Mucosa of rectum (tissue), 2 donors: ENCODE results near the gene ADNP.

Source experiments
- H3K27ac ChIP-seq, 2 donors: one replicate each; pipeline ENCODE4 v1.7.0; 2013; ENCODE audit warnings: inconsistent platforms in 2 of 2, low read depth in 2 of 2, low read length in 2 of 2
- H3K27me3 ChIP-seq, 2 donors: one replicate each; pipeline ENCODE4 v1.7.0; 2013; ENCODE audit warnings: low read length in 2 of 2; ENCODE audit not compliant: control insufficient read depth in 2 of 2, insufficient read depth in 2 of 2
- H3K36me3 ChIP-seq, 2 donors: one replicate each; pipeline ENCODE4 v1.7.0; 2013; ENCODE audit warnings: low read length in 2 of 2; ENCODE audit not compliant: control insufficient read depth in 2 of 2, insufficient read depth in 2 of 2
- H3K4me1 ChIP-seq, 2 donors: one replicate each; pipeline ENCODE4 v1.7.0; 2013; ENCODE audit warnings: low read length in 2 of 2, mild to moderate bottlenecking in 1 of 2; ENCODE audit not compliant: control insufficient read depth in 2 of 2, insufficient read depth in 2 of 2
- H3K4me3 ChIP-seq, 2 donors: one replicate each; pipeline ENCODE4 v1.7.0; 2013; ENCODE audit warnings: low read length in 2 of 2
- H3K9ac ChIP-seq, 2 donors: one replicate each; pipeline ENCODE4 v1.7.0; 2013; ENCODE audit warnings: low read length in 2 of 2, low read depth in 1 of 2, mild to moderate bottlenecking in 1 of 2
- H3K9me3 ChIP-seq, 2 donors: one replicate each; pipeline ENCODE4 v1.7.0; 2013; ENCODE audit warnings: low read length in 2 of 2; ENCODE audit not compliant: control insufficient read depth in 2 of 2
- donor health status: healthy.
- donor health status: Normal muscosa, but diverticular disease.

The ADNP gene

GRCh38 chr20:50874758-50875665 is 56.2 kb downstream of the ADNP start:
- Histone ChIP-seq H3K4me3 (no peak overlapping the region), H3K27ac (no peak overlapping the region), H3K9ac (no peak overlapping the region), H3K36me3 (peaks cover 0 to 2% of the 10 kb centered on the region in 2 donors), H3K27me3 (no peaks in the 10 kb centered on the region), H3K9me3 (no peaks in the 10 kb centered on the region), H3K4me1 (no peaks in the 10 kb centered on the region)

GRCh38 chr20:50874111-50874757 is 57.0 kb downstream of the ADNP start:
- no peaks in the 10 kb centered on the region for H3K27me3 ChIP-seq
- H3K9ac ChIP-seq, result no peak overlapping the region
- peaks cover 0 to 2% of the 10 kb centered on the region in 2 donors for H3K36me3 ChIP-seq
- H3K4me1 ChIP-seq, result no peaks in the 10 kb centered on the region
- H3K4me3 ChIP-seq, result no peak overlapping the region
- H3K9me3 ChIP-seq, result no peaks in the 10 kb centered on the region
- no peak overlapping the region for H3K27ac ChIP-seq

DNA sequence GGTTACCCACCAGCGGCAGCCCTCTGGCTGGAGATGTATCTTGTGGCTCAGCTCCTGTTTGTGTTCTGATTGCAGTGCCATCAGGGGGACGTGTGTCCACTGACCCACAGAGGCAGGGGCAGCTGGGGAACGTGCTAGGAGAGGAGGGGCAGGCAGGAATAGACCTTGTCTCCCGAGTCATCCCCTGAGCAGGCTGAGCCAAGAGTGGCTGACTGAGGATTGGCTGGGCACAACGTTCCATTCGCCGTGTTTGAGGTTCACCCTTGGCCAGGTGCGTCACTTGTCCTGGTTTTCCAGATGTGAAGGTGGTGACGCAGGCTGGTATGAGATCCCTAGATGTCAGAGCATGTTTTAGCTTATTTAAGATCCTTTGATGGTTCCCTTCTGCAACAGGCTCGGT is 57.7 kb downstream of the ADNP start:
- Histone ChIP-seq H3K27me3 (no peaks in the 10 kb centered on the region), H3K4me3 (no peak overlapping the region)

GRCh38 chr20:50872560-50873425 is 58.4 kb downstream of the ADNP start:
- Histone ChIP-seq H3K36me3 (peaks cover 0 to 2% of the 10 kb centered on the region in 2 donors), H3K4me3 (no peak overlapping the region), H3K27ac (no peak overlapping the region)

More for the DNA sequence above, 57.7 kb downstream of the ADNP start:
- no peak overlapping the region for H3K27ac ChIP-seq
- peaks cover 0 to 2% of the 10 kb centered on the region in 2 donors for H3K36me3 ChIP-seq
- H3K9me3 ChIP-seq, result no peaks in the 10 kb centered on the region
- H3K4me1 ChIP-seq, result no peaks in the 10 kb centered on the region
- H3K9ac ChIP-seq, result no peak overlapping the region

GRCh38 chr20:50870561-50871161 is 60.6 kb downstream of the ADNP start:
- H3K27ac ChIP-seq, result no peak overlapping the region
- no peak overlapping the region for H3K4me3 ChIP-seq
- no peaks in the 10 kb centered on the region for H3K9me3 ChIP-seq
- no peaks in the 10 kb centered on the region for H3K36me3 ChIP-seq
- no peak overlapping the region for H3K9ac ChIP-seq
- H3K4me1 ChIP-seq, result no peaks in the 10 kb centered on the region
- no peaks in the 10 kb centered on the region for H3K27me3 ChIP-seq

More at GRCh38 chr20:50872560-50873425, 58.4 kb downstream of the ADNP start:
- Histone ChIP-seq H3K9me3 (no peaks in the 10 kb centered on the region), H3K4me1 (no peaks in the 10 kb centered on the region), H3K9ac (no peak overlapping the region), H3K27me3 (no peaks in the 10 kb centered on the region)

DNA sequence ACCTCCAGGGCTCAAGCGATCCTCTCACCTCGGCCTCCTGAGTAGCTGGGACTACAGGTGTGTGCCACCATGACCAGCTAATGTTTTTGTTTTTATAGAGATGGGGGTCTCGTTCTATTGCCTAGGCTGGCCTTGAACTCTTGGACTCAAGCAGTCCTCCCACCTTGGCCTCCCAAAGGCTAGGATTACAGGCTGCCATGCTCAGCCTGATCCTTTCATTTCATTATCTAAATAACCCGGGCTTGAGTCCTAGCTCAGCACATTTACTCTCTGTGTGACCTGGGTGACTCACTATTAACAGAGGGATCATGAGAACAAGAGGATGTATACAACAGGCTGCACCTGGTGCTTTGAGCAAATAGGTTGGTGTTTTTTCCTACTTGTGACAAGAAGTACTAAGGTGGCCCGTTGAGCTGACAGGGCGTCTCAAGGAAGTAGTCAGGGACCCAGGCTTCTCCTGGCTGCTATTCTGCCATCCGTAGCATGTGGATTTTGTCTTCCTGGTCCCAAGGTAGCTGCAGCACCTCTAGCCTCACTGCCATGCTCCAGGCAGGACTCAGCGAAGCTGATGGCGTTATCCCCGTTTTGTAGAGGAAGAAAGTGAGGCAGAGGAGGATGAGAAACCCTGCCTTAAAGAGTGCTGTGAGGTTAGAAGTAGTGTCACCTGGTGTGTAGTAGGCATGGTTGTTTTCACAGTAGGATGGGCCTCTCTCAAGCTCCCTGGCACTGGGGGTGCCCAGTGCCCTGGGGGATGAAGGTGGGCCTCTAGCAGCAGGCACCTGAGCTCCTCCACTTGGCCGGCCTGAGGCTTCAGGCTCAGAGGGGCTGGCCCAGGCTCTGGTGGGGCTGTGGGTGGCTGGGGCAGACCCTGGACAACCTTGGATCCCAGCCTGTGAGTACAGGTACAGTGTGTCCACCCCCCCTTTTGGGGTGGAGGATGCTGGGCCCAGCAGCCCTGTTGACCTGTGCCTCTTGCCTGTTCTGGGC is 62.4 kb downstream of the ADNP start:
- Histone ChIP-seq H3K4me1 (no peaks in the 10 kb centered on the region), H3K4me3 (no peak overlapping the region), H3K9ac (no peak overlapping the region), H3K27ac (peak overlapping the region in 1 of 2 donors; percentile 39), H3K9me3 (no peaks in the 10 kb centered on the region), H3K36me3 (no peaks in the 10 kb centered on the region), H3K27me3 (no peaks in the 10 kb centered on the region)

- Histone ChIP-seq H3K4me3 (no peak overlapping the region), H3K9me3 (no peaks in the 10 kb centered on the region), H3K27ac (no peak overlapping the region), H3K4me1 (no peaks in the 10 kb centered on the region), H3K9ac (no peak overlapping the region), H3K27me3 (no peaks in the 10 kb centered on the region), H3K36me3 (no peaks in the 10 kb centered on the region)
Measured at GRCh38 chr20:50867805-50868204, 63.4 kb downstream of the ADNP start.

DNA sequence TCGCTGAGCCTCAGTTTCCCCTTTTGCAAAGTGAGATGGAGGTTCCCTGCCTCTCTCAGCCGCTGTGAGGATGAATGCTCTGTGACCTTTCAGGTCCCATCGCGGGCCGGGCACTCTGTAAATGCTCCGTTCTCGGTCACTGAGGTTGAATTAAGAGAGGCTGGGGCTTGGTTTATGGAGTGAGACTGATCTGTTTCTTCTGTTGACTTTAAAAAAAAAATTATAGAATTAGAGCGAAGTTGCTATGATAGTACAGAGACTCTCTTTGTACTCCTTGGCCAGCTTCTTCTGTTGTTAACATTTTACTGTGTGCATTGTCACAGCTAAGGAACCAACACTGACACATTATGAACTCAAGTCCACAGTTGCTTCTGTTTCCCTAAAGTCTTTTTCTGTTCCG is 64.4 kb downstream of the ADNP start:
- H3K4me1 ChIP-seq, result no peaks in the 10 kb centered on the region
- no peak overlapping the region for H3K9ac ChIP-seq
- H3K36me3 ChIP-seq, result no peaks in the 10 kb centered on the region
- H3K4me3 ChIP-seq, result no peak overlapping the region
- no peak overlapping the region for H3K27ac ChIP-seq
- H3K27me3 ChIP-seq, result no peaks in the 10 kb centered on the region
- H3K9me3 ChIP-seq, result no peaks in the 10 kb centered on the region
